HEK293 (cell line): ENCODE results near the gene SVIL.

Experiments
- CTCF ChIP-seq: fragments of 450-650 bp; formaldehyde crosslinking; IDR thresholded peaks from 2 replicates; pipeline ENCODE4 v1.5.1; 2016; ENCODE audit warnings: missing biosample characterization, missing genetic modification characterization
- ZNF555 ChIP-seq: fragments of 450-650 bp; formaldehyde crosslinking; conservative IDR thresholded peaks from 2 replicates; pipeline ENCODE4 v1.5.1; 2017; ENCODE audit warnings: missing biosample characterization, mild to moderate bottlenecking, missing genetic modification characterization, inconsistent platforms

GRCh38 chr10:29514306-29514705 is 120.5 kb downstream of the SVIL start:
- TF ChIP-seq CTCF (no peak), ZNF555 (tag by site-specific recombination) (no peak)
